T-helper 17 cell (primary cell): Measurements from ENCODE around the gene CUL1. TPM values are rescaled to one million over a fixed set of nuclear protein-coding genes. Genes with fewer than 3 reads are reported as not detected.
A peak's percentile ranks its signal among the peaks of the same experiment; 100 is the strongest.

Experiments used
- ATAC-seq: fragments of 150-1000 bp; cut with Tn5 transposase; 2 replicates; pipeline ENCODE4 v1.10.0; 2021; ENCODE audit warnings: mild to moderate bottlenecking, moderate library complexity
- DNase-seq, 3 donors: peaks; one replicate each; pipeline versions ENCODE4 v3.0.0 to v3.0.0-alpha.2; 2020 to 2021
- H3K9me3 ChIP-seq: one replicate; pipeline ENCODE4 v1.7.0; 2013; ENCODE audit warnings: low read length, mild to moderate bottlenecking; ENCODE audit not compliant: control insufficient read depth, poor library complexity, severe bottlenecking
- H3K27ac Mint-ChIP-seq: one replicate; pipeline ENCODE4 v1.8.0; 2022; ENCODE audit warnings: mild to moderate bottlenecking, moderate library complexity, mixed read lengths
- H3K27me3 Mint-ChIP-seq: one replicate; pipeline ENCODE4 v1.8.0; 2022; ENCODE audit warnings: mixed read lengths
- H3K36me3 Mint-ChIP-seq: one replicate; pipeline ENCODE4 v1.8.0; 2022; ENCODE audit warnings: low read depth, mixed read lengths
- H3K4me1 Mint-ChIP-seq: one replicate; pipeline ENCODE4 v1.8.0; 2022; ENCODE audit warnings: mild to moderate bottlenecking, mixed read lengths
- H3K4me3 Mint-ChIP-seq: one replicate; pipeline ENCODE4 v1.8.0; 2022; ENCODE audit warnings: mild to moderate bottlenecking, moderate library complexity, mixed read lengths
- total RNA-seq, 4 donors: library from RNA in 2 of 4; stranded (reverse) in 2 of 4; gene quantifications; one replicate each; pipeline ENCODE4 v1.2.3 and lab custom pipeline; 2022 to 2026

CUL1 gene
- total RNA-seq, 2 donors from 2014 or later: 39.7 to 41.4 TPM

- Mint-ChIP-seq H3K36me3 (peaks cover 9% of the 10 kb centered on the region), H3K4me3 (no peak overlapping the region), H3K27ac (no peak overlapping the region), H3K27me3 (no peaks in the 10 kb centered on the region), H3K4me1 (no peaks in the 10 kb centered on the region)
- DNase-seq (no peak), ATAC-seq (no peak)
- no peaks in the 10 kb centered on the region for H3K9me3 ChIP-seq
Observed at GRCh38 chr7:148793590-148793989, 94.9 kb downstream of the CUL1 start.

GRCh38 chr7:148794476-148794875, 95.8 kb downstream of the CUL1 start:
- Mint-ChIP-seq H3K27me3 (no peaks in the 10 kb centered on the region), H3K4me3 (no peak overlapping the region), H3K36me3 (peaks cover 10% of the 10 kb centered on the region), H3K4me1 (no peaks in the 10 kb centered on the region), H3K27ac (no peak overlapping the region)
- no peaks in the 10 kb centered on the region for H3K9me3 ChIP-seq
- ATAC-seq (no peak), DNase-seq (no peak)

- Mint-ChIP-seq H3K4me3 (no peak overlapping the region), H3K36me3 (peaks cover 13% of the 10 kb centered on the region), H3K27me3 (no peaks in the 10 kb centered on the region), H3K4me1 (no peaks in the 10 kb centered on the region), H3K27ac (no peak overlapping the region)
- no peak for ATAC-seq
- no peak for DNase-seq
- no peaks in the 10 kb centered on the region for H3K9me3 ChIP-seq
Observed at GRCh38 chr7:148796841-148797240, 98.1 kb downstream of the CUL1 start.

GRCh38 chr7:148799893-148800555, 101.3 kb downstream of the CUL1 start:
- H3K9me3 ChIP-seq: no peaks in the 10 kb centered on the region
- DNase-seq (no peak), ATAC-seq (no peak)
- Mint-ChIP-seq H3K27me3 (no peaks in the 10 kb centered on the region), H3K4me3 (no peak overlapping the region), H3K36me3 (peaks cover 8% of the 10 kb centered on the region), H3K27ac (peak overlapping the region; percentile 41), H3K4me1 (no peaks in the 10 kb centered on the region)

GRCh38 chr7:148800677-148801076, 102.0 kb downstream of the CUL1 start:
- no peak for DNase-seq
- H3K4me1 Mint-ChIP-seq: no peaks in the 10 kb centered on the region
- H3K4me3 Mint-ChIP-seq: no peak overlapping the region
- peaks cover 8% of the 10 kb centered on the region for H3K36me3 Mint-ChIP-seq
- H3K27ac Mint-ChIP-seq: peak overlapping the region; percentile 41
- H3K27me3 Mint-ChIP-seq: no peaks in the 10 kb centered on the region
- no peaks in the 10 kb centered on the region for H3K9me3 ChIP-seq
- ATAC-seq: no peak

GRCh38 chr7:148802101-148802493, 103.4 kb downstream of the CUL1 start:
- no peak overlapping the region for H3K27ac Mint-ChIP-seq
- no peak for ATAC-seq
- no peaks in the 10 kb centered on the region for H3K27me3 Mint-ChIP-seq

GRCh38 chr7:148803094-148803493, 104.4 kb downstream of the CUL1 start:
- DNase-seq (no peak), ATAC-seq (no peak)
- H3K4me1 Mint-ChIP-seq: no peaks in the 10 kb centered on the region
- no peaks in the 10 kb centered on the region for H3K27me3 Mint-ChIP-seq
- H3K9me3 ChIP-seq: no peaks in the 10 kb centered on the region
- peak overlapping the region; percentile 28 for H3K4me3 Mint-ChIP-seq
- peaks cover 8% of the 10 kb centered on the region for H3K36me3 Mint-ChIP-seq
- H3K27ac Mint-ChIP-seq: peak overlapping the region; percentile 49

More at GRCh38 chr7:148802101-148802493, 103.4 kb downstream of the CUL1 start:
- H3K36me3 Mint-ChIP-seq: peaks cover 8% of the 10 kb centered on the region
- no peak for DNase-seq
- H3K9me3 ChIP-seq: no peaks in the 10 kb centered on the region
- no peaks in the 10 kb centered on the region for H3K4me1 Mint-ChIP-seq
- peak overlapping the region; percentile 50 for H3K4me3 Mint-ChIP-seq

GRCh38 chr7:148804343-148805235, 105.9 kb downstream of the CUL1 start:
- no peaks in the 10 kb centered on the region for H3K9me3 ChIP-seq
- DNase-seq (no peak), ATAC-seq (no peak)
- H3K27ac Mint-ChIP-seq: peak overlapping the region; percentile 49
- peaks cover 3% of the 10 kb centered on the region for H3K36me3 Mint-ChIP-seq
- H3K27me3 Mint-ChIP-seq: no peaks in the 10 kb centered on the region
- H3K4me1 Mint-ChIP-seq: no peaks in the 10 kb centered on the region
- peak overlapping the region; percentile 60 for H3K4me3 Mint-ChIP-seq

- no peak for ATAC-seq
- Mint-ChIP-seq H3K27me3 (no peaks in the 10 kb centered on the region), H3K4me3 (peak overlapping the region; percentile 3), H3K27ac (peak overlapping the region; percentile 39), H3K4me1 (peaks cover 2% of the 10 kb centered on the region), H3K36me3 (no peaks in the 10 kb centered on the region)
- no peak for DNase-seq
- H3K9me3 ChIP-seq: no peaks in the 10 kb centered on the region
Observed at GRCh38 chr7:148806187-148806586, 107.5 kb downstream of the CUL1 start.

- DNase-seq: no peak
- Mint-ChIP-seq H3K4me3 (no peak overlapping the region), H3K27ac (peak overlapping the region; percentile 76), H3K36me3 (no peaks in the 10 kb centered on the region), H3K27me3 (no peaks in the 10 kb centered on the region), H3K4me1 (peaks cover 2% of the 10 kb centered on the region)
- H3K9me3 ChIP-seq: no peaks in the 10 kb centered on the region
- ATAC-seq: no peak
Observed at GRCh38 chr7:148807436-148807835, 108.7 kb downstream of the CUL1 start.

GRCh38 chr7:148809856-148810255, 111.2 kb downstream of the CUL1 start:
- Mint-ChIP-seq H3K4me3 (no peak overlapping the region), H3K36me3 (no peaks in the 10 kb centered on the region), H3K27ac (peak overlapping the region; percentile 79), H3K27me3 (no peaks in the 10 kb centered on the region), H3K4me1 (peaks cover 8% of the 10 kb centered on the region)
- no peak for DNase-seq
- H3K9me3 ChIP-seq: no peaks in the 10 kb centered on the region
- ATAC-seq: no peak

GRCh38 chr7:148811892-148812291, 113.2 kb downstream of the CUL1 start:
- H3K27ac Mint-ChIP-seq: peak overlapping the region; percentile 70
- H3K9me3 ChIP-seq: no peaks in the 10 kb centered on the region
- H3K36me3 Mint-ChIP-seq: no peaks in the 10 kb centered on the region
- ATAC-seq (no peak), DNase-seq (no peak)
- peak overlapping the region; percentile 39 for H3K4me3 Mint-ChIP-seq
- no peaks in the 10 kb centered on the region for H3K27me3 Mint-ChIP-seq
- H3K4me1 Mint-ChIP-seq: peaks cover 8% of the 10 kb centered on the region

- no peak for ATAC-seq
- Mint-ChIP-seq H3K4me1 (peaks cover 8% of the 10 kb centered on the region), H3K27ac (peak overlapping the region; percentile 70), H3K4me3 (no peak overlapping the region), H3K36me3 (no peaks in the 10 kb centered on the region), H3K27me3 (no peaks in the 10 kb centered on the region)
- H3K9me3 ChIP-seq: no peaks in the 10 kb centered on the region
- DNase-seq: no peak
Observed at GRCh38 chr7:148813890-148814289, 115.2 kb downstream of the CUL1 start.
